Ishikawa (cell line): Measurements from ENCODE around the gene CEP290.

ENCODE experiments used
- CEBPB ChIP-seq: IDR thresholded peaks from 2 replicates; pipeline ENCODE4 v1.6.1; 2012
- EGR1 ChIP-seq: IDR thresholded peaks from 2 replicates; pipeline ENCODE4 v1.6.1; 2012
- EP300 ChIP-seq: IDR thresholded peaks from 2 replicates; pipeline ENCODE4 v1.6.1; 2012; ENCODE audit warnings: borderline replicate concordance
- RAD21 ChIP-seq: IDR thresholded peaks from 2 replicates; pipeline ENCODE4 v1.6.1; 2012; ENCODE audit warnings: low read depth
- TAF1 ChIP-seq: IDR thresholded peaks from 2 replicates; pipeline ENCODE4 v1.6.1; 2012; ENCODE audit warnings: low read depth, mild to moderate bottlenecking
- TCF12 ChIP-seq: IDR thresholded peaks from 2 replicates; pipeline ENCODE4 v1.6.1; 2012; ENCODE audit warnings: low read depth
- YY1 ChIP-seq: IDR thresholded peaks from 2 replicates; pipeline ENCODE4 v1.6.1; 2012; ENCODE audit warnings: low read depth
- TF ChIP-seq, protein P1 (sequence below): IDR thresholded peaks from 2 replicates; pipeline ENCODE4 v1.6.1; 2012
- TF ChIP-seq, protein P2 (sequence below): IDR thresholded peaks from 2 replicates; pipeline ENCODE4 v1.6.1; 2012
- TF ChIP-seq, protein P3 (sequence below): IDR thresholded peaks from 2 replicates; pipeline ENCODE4 v1.6.1; 2012; ENCODE audit warnings: low read depth, mild to moderate bottlenecking

DNA sequence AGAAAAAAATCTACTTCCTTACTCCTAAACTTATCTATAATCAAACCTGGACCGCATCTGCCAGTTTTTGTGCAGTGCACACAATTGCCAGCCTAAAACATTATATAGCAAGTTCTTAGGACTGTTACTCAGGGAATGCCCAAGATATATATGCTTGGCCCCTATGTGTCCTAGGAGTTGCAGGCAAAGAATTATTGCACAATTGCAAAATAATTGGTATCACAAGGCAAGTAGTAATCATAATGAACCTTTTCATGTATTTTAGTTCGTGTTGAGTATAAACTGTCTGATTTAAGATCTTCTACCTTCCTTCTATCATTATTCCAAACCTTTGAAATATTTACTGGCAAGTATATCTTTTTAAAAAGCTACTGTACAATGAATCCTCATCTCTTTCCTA, 45.7 kb upstream of the CEP290 start:
- TF ChIP-seq, protein P1, sequence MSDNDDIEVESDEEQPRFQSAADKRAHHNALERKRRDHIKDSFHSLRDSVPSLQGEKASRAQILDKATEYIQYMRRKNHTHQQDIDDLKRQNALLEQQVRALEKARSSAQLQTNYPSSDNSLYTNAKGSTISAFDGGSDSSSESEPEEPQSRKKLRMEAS: no peak
- TF ChIP-seq TAF1 (no peak), EP300 (no peak), RAD21 (no peak), YY1 (no peak), TCF12 (no peak), CEBPB (no peak), EGR1 (no peak)
- TF ChIP-seq, protein P2, sequence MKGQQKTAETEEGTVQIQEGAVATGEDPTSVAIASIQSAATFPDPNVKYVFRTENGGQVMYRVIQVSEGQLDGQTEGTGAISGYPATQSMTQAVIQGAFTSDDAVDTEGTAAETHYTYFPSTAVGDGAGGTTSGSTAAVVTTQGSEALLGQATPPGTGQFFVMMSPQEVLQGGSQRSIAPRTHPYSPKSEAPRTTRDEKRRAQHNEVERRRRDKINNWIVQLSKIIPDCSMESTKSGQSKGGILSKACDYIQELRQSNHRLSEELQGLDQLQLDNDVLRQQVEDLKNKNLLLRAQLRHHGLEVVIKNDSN: no peak
- TF ChIP-seq, protein P3, sequence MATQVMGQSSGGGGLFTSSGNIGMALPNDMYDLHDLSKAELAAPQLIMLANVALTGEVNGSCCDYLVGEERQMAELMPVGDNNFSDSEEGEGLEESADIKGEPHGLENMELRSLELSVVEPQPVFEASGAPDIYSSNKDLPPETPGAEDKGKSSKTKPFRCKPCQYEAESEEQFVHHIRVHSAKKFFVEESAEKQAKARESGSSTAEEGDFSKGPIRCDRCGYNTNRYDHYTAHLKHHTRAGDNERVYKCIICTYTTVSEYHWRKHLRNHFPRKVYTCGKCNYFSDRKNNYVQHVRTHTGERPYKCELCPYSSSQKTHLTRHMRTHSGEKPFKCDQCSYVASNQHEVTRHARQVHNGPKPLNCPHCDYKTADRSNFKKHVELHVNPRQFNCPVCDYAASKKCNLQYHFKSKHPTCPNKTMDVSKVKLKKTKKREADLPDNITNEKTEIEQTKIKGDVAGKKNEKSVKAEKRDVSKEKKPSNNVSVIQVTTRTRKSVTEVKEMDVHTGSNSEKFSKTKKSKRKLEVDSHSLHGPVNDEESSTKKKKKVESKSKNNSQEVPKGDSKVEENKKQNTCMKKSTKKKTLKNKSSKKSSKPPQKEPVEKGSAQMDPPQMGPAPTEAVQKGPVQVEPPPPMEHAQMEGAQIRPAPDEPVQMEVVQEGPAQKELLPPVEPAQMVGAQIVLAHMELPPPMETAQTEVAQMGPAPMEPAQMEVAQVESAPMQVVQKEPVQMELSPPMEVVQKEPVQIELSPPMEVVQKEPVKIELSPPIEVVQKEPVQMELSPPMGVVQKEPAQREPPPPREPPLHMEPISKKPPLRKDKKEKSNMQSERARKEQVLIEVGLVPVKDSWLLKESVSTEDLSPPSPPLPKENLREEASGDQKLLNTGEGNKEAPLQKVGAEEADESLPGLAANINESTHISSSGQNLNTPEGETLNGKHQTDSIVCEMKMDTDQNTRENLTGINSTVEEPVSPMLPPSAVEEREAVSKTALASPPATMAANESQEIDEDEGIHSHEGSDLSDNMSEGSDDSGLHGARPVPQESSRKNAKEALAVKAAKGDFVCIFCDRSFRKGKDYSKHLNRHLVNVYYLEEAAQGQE: no peak
